Sigmoid colon (tissue), 4 donors: Measurements from ENCODE around the gene DCAF15.
A peak's percentile ranks its signal among the peaks of the same experiment; 100 is the strongest.

Experiments
- EP300 ChIP-seq, 4 donors: sonication (generic); formaldehyde crosslinking; IDR thresholded peaks; one replicate each; pipeline ENCODE4 v1.6.1; 2017; ENCODE audit warnings: antibody characterized with exemption in 4 of 4
- POLR2A ChIP-seq, 2 donors: fragments of 450-650 bp; IDR thresholded peaks; one replicate each; pipeline ENCODE4 v1.6.1; 2016; ENCODE audit warnings: antibody characterized with exemption in 2 of 2, mild to moderate bottlenecking in 2 of 2, moderate library complexity in 2 of 2
- POLR2AphosphoS5 ChIP-seq, 4 donors: sonication (generic); formaldehyde crosslinking; IDR thresholded peaks; one replicate each; pipeline ENCODE4 v1.6.1; 2017; ENCODE audit warnings: antibody characterized with exemption in 4 of 4
- TF ChIP-seq, protein P1 (sequence below), 4 experiments: fragments of 450-650 bp in 3 of 4; fragments of 200-600 bp in 1 of 4; IDR thresholded peaks; one replicate each; pipeline ENCODE4 v1.5.1; 2016 to 2019; ENCODE audit warnings: antibody characterized with exemption in 4 of 4, mild to moderate bottlenecking in 3 of 4, moderate library complexity in 2 of 4

- TF ChIP-seq, protein P1, sequence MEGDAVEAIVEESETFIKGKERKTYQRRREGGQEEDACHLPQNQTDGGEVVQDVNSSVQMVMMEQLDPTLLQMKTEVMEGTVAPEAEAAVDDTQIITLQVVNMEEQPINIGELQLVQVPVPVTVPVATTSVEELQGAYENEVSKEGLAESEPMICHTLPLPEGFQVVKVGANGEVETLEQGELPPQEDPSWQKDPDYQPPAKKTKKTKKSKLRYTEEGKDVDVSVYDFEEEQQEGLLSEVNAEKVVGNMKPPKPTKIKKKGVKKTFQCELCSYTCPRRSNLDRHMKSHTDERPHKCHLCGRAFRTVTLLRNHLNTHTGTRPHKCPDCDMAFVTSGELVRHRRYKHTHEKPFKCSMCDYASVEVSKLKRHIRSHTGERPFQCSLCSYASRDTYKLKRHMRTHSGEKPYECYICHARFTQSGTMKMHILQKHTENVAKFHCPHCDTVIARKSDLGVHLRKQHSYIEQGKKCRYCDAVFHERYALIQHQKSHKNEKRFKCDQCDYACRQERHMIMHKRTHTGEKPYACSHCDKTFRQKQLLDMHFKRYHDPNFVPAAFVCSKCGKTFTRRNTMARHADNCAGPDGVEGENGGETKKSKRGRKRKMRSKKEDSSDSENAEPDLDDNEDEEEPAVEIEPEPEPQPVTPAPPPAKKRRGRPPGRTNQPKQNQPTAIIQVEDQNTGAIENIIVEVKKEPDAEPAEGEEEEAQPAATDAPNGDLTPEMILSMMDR (IDR thresholded peaks at IDR 0.05): no peak
- TF ChIP-seq EP300 (IDR thresholded peaks at IDR 0.05): no peak
- TF ChIP-seq POLR2AphosphoS5 (IDR thresholded peaks at IDR 0.05): peak in 3 of 4 donors; percentile 6 to 34 (median 31)
- TF ChIP-seq POLR2A (IDR thresholded peaks at IDR 0.05): no peak
These were observed 26.3 kb downstream of the DCAF15 start for GRCh38 chr19:13978351-13979243.
